DMS153 treated with DMSO at 0.1 percent for 48 hours (cell line): ENCODE results near the gene NOP58.
"Not testable (repeated sequence)": the region's sequence is repeated elsewhere in the genome, so short reads cannot be mapped to it uniquely, and the experiment has no call there.

ENCODE experiments used
- DNase-seq: peaks from one replicate; lab custom pipeline; 2025; ENCODE audit not compliant: unreplicated experiment; lab: John Stamatoyannopoulos, UW

The NOP58 gene

GRCh38 chr2:202265467-202266277, at the start of gene NOP58:
Gene NOP58, plus strand, starts transcription at chr2:202265763. Its CDS starts 179 bp downstream, at chr2:202265942.
- DNase-seq: peak; percentile 85

GRCh38 chr2:202221873-202222272, 43.7 kb upstream of the NOP58 start:
- no peak for DNase-seq

GRCh38 chr2:202237787-202238233, 27.8 kb upstream of the NOP58 start:
- no peak for DNase-seq

GRCh38 chr2:202238234-202239197, 27.0 kb upstream of the NOP58 start, which contains the start of gene SUMO1:
Gene SUMO1, minus strand, starts transcription at chr2:202238597. Its CDS starts 146 bp downstream, at chr2:202238451.
- peak; percentile 75 for DNase-seq

- not testable (repeated sequence) for DNase-seq
These were observed 17.9 kb upstream of the NOP58 start for GRCh38 chr2:202247710-202248109.

- DNase-seq: no peak
These were observed 15.9 kb upstream of the NOP58 start for GRCh38 chr2:202249521-202250253.

- no peak for DNase-seq
These were observed 14.1 kb upstream of the NOP58 start for GRCh38 chr2:202251494-202251893.

- DNase-seq: no peak
These were observed 4.0 kb upstream of the NOP58 start for GRCh38 chr2:202261531-202261930.

- no peak for DNase-seq
These were observed 1.9 kb downstream of the NOP58 start for GRCh38 chr2:202267495-202267894.

GRCh38 chr2:202269585-202269984, 4.0 kb downstream of the NOP58 start:
- no peak for DNase-seq

GRCh38 chr2:202270487-202270886, 4.9 kb downstream of the NOP58 start:
- no peak for DNase-seq

GRCh38 chr2:202276078-202276720, 10.6 kb downstream of the NOP58 start:
- not testable (repeated sequence) for DNase-seq

GRCh38 chr2:202278036-202278760, 12.6 kb downstream of the NOP58 start:
- no peak for DNase-seq

- DNase-seq: peak; percentile 13
These were observed 13.4 kb downstream of the NOP58 start for GRCh38 chr2:202278944-202279343.

- no peak for DNase-seq
These were observed 21.0 kb downstream of the NOP58 start for GRCh38 chr2:202286595-202286994.

- no peak for DNase-seq
These were observed 24.0 kb downstream of the NOP58 start for GRCh38 chr2:202289394-202290204.

GRCh38 chr2:202290316-202290715, 24.8 kb downstream of the NOP58 start:
- DNase-seq: no peak

GRCh38 chr2:202290970-202291369, 25.4 kb downstream of the NOP58 start:
- DNase-seq: no peak

GRCh38 chr2:202299712-202300111, 34.1 kb downstream of the NOP58 start:
- no peak for DNase-seq
